Cerebellar cortex (tissue), 1 donor: Measurements from ENCODE around the gene SLC26A1.
A peak's percentile ranks its signal among the peaks of the same experiment; 100 is the strongest.

Source experiments
- DNase-seq: peaks from one replicate; pipeline ENCODE4 v3.0.0-alpha.2; 2015; ENCODE audit warnings: low spot score

The SLC26A1 gene

GRCh38 chr4:993111-994029 is at the start of gene SLC26A1:
Gene SLC26A1, minus strand, starts transcription at chr4:993404. Its CDS starts 1,701 bp downstream, at chr4:991703.
- no peak for DNase-seq

- no peak for DNase-seq
Observed at GRCh38 chr4:1042352-1043055, 49.3 kb upstream of the SLC26A1 start.

- no peak for DNase-seq
Observed at GRCh38 chr4:1041936-1042330, 48.7 kb upstream of the SLC26A1 start.

GRCh38 chr4:1041147-1041935 is 48.1 kb upstream of the SLC26A1 start:
- peak; percentile 36 for DNase-seq

GRCh38 chr4:1040344-1041146 is 47.3 kb upstream of the SLC26A1 start:
- no peak for DNase-seq

- no peak for DNase-seq
Observed at GRCh38 chr4:1039493-1040343, 46.5 kb upstream of the SLC26A1 start.

- no peak for DNase-seq
Observed at GRCh38 chr4:1038948-1039492, 45.8 kb upstream of the SLC26A1 start.

- no peak for DNase-seq
Observed at GRCh38 chr4:1036976-1037810, 44.0 kb upstream of the SLC26A1 start.

- DNase-seq = no peak
Observed at GRCh38 chr4:1036095-1036494, 42.9 kb upstream of the SLC26A1 start.

GRCh38 chr4:1035510-1035909 is 42.3 kb upstream of the SLC26A1 start:
- no peak for DNase-seq

- no peak for DNase-seq
Observed at GRCh38 chr4:1033840-1034551, 40.8 kb upstream of the SLC26A1 start.

GRCh38 chr4:1032861-1033260 is 39.7 kb upstream of the SLC26A1 start:
- no peak for DNase-seq

- DNase-seq = no peak
Observed at GRCh38 chr4:1031956-1032795, 39.0 kb upstream of the SLC26A1 start.

GRCh38 chr4:1031346-1031745 is 38.1 kb upstream of the SLC26A1 start:
- no peak for DNase-seq

GRCh38 chr4:1030559-1030958 is 37.4 kb upstream of the SLC26A1 start:
- no peak for DNase-seq

GRCh38 chr4:1030031-1030430 is 36.8 kb upstream of the SLC26A1 start:
- DNase-seq = no peak

GRCh38 chr4:1029529-1029928 is 36.3 kb upstream of the SLC26A1 start:
- DNase-seq = no peak
